Measurements from ENCODE around the gene CLSTN2.

The CLSTN2 gene

DNA sequence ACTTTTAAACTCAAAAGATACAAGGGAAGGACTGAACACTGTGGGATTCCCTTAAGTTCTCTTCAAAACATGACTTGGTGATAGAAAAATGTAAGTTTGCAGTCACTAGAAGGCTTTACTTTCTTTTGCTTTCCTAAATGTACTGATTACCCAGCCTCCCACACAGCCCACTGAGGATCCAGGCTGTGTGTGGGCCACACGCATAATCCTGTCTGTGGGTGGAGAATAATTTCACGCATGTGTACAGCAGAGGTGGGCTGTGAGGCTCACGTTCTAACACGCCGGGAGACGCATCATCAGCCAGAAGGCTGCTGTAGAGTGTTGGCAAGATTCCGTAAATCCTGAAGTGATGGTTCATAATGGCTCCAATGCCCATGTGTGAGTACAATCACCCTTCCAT, 165.5 kb downstream of the CLSTN2 start:
- Mint-ChIP-seq H3K4me3 (no peak overlapping the region), H3K27ac (no peak overlapping the region), H3K4me1 (ENCODE audit: low read depth) (no peaks in the 10 kb centered on the region), H3K36me3 (no peaks in the 10 kb centered on the region), H3K27me3 (peaks cover 6% of the 10 kb centered on the region), H3K9me3 (ENCODE audit: low read depth) (peaks cover 3% of the 10 kb centered on the region)

DNA sequence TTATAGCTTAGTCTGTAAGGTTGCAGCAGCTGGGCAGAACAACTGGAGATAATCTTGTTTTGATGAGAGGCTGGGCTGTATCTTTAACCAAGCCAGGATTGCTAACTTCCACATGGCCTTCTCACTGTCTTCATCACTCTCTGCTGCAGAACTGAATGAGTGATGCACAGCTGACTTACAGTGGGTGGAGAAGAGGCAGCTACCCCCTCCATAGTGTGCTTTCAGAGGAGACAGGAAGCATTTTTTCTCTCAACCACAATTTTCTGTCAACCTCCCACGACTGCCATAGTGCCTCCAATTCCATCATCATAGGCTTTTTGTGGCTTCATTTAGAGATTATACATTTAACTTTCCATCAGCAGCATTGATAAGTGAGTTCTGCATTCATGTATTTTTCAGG, 168.2 kb downstream of the CLSTN2 start:
- H3K27ac Mint-ChIP-seq: no peak overlapping the region
- no peaks in the 10 kb centered on the region for H3K36me3 Mint-ChIP-seq
- peaks cover 3% of the 10 kb centered on the region for H3K9me3 Mint-ChIP-seq (ENCODE audit: low read depth)
- no peak overlapping the region for H3K4me3 Mint-ChIP-seq
- peaks cover 4% of the 10 kb centered on the region for H3K27me3 Mint-ChIP-seq
- no peaks in the 10 kb centered on the region for H3K4me1 Mint-ChIP-seq (ENCODE audit: low read depth)

DNA sequence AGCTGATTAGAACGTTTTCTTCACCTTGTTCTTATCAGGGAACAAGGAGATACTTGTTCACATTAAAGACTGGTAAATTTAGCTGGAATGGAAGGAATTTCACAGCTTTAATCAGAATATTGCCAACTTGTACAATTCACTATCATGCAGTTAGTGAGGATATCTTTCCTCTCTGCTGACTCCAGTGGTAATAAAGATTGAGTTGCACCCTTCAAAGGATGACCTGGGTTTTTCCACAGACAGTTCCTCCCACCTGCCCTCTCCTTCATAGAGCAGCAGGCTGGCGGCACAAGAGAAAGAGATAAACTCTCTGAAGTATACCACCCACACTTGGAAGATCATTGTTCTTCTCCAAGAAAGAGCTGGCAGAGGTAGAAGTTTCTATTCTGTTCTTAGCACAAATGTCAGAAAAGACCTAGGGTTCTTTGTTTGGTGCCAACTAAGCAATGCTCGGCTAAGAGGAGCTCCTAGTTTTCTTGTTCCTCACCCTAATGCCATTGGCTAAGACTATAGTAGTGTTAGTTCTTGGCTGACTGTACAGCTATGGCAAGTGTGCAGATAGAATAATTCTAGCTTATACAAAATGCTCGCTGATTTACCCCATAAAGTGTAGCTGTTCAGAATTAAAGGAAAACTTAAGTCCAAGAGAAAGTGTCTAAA, 169.1 kb downstream of the CLSTN2 start:
- Mint-ChIP-seq H3K36me3 (no peaks in the 10 kb centered on the region), H3K9me3 (ENCODE audit: low read depth) (peaks cover 3% of the 10 kb centered on the region), H3K27me3 (peaks cover 7% of the 10 kb centered on the region), H3K4me3 (no peak overlapping the region), H3K27ac (no peak overlapping the region), H3K4me1 (ENCODE audit: low read depth) (no peaks in the 10 kb centered on the region)

DNA sequence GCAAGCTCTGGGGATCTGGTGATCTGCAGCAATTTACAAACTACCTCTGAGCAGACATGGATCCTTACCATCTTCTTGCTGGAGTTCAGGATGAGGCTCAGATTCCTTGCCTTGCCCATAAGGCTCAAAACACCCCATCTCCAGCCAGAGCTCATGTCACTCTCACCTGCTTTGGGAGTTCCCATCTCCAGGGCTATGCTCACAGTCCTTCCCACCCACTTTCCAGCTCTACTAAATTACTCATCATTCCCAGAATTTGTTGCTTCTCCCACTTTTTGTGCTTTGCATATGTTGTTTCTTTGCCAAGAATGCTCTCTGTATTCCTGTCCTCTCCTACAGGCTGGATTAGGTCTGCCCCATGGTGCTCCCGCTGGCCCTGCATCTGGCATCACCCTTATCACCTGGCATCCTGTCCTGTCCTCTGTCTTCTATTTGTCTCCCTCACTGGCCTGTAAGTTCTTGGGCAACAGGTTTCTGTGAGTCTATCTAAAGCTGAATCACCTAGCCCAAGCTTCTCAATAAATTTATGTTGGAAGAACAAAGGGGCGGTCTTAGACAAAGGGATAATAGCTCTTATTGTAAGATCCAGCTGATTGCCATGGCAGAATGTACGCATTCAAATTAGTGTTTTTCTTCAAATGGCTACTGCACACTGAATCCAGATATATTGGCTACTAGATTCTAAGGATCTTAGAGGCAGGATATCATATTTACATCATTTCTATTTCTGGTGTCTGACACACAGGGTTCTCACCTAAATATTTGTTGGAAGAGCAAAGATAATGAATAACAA, 179.2 kb downstream of the CLSTN2 start:
- H3K9me3 Mint-ChIP-seq (ENCODE audit: low read depth): no peaks in the 10 kb centered on the region
- no peak overlapping the region for H3K27ac Mint-ChIP-seq
- H3K4me1 Mint-ChIP-seq (ENCODE audit: low read depth): no peaks in the 10 kb centered on the region
- no peak overlapping the region for H3K4me3 Mint-ChIP-seq
- no peaks in the 10 kb centered on the region for H3K27me3 Mint-ChIP-seq
- no peaks in the 10 kb centered on the region for H3K36me3 Mint-ChIP-seq

DNA sequence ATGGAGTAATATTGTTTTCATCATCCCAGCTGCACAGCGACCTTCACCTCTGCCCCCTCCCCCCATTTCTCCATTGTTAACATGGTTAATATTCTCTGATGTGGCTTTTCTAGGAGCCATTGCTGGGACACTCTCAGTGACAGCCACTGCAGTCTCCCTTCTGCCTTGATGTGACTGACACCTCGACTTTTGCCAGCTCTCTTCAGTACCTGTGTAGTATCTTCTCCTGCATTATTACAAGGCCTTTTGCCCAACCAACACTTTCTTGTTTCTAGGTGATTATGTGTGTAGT, 179.8 kb downstream of the CLSTN2 start:
- no peak overlapping the region for H3K27ac Mint-ChIP-seq
- no peaks in the 10 kb centered on the region for H3K4me1 Mint-ChIP-seq (ENCODE audit: low read depth)
- H3K36me3 Mint-ChIP-seq: no peaks in the 10 kb centered on the region
- H3K9me3 Mint-ChIP-seq (ENCODE audit: low read depth): no peaks in the 10 kb centered on the region
- H3K27me3 Mint-ChIP-seq: no peaks in the 10 kb centered on the region
- no peak overlapping the region for H3K4me3 Mint-ChIP-seq

DNA sequence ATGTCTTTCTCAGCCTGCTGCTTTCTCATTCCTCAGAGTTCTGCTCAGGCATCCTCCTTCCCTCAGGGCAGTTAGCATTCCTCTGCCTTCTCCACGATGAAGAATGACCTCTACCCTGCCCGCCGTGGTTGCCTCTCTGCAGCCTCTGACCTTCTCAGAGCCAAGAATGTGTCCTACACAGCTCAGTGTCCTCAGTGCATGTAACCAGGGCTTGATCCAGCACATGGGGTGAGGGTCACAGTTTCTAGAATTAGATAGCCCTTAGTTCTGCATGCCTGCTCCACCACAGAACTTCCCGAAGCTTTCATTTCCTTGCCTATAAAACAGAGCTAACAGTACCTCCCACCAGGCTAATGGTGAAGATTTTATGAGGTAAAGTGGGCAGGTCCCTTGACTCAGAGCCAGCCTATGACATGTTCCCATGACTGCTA, 182.1 kb downstream of the CLSTN2 start:
- H3K27ac Mint-ChIP-seq: no peak overlapping the region
- no peak overlapping the region for H3K4me3 Mint-ChIP-seq
- H3K9me3 Mint-ChIP-seq (ENCODE audit: low read depth): no peaks in the 10 kb centered on the region
- H3K27me3 Mint-ChIP-seq: no peaks in the 10 kb centered on the region
- no peaks in the 10 kb centered on the region for H3K36me3 Mint-ChIP-seq
- H3K4me1 Mint-ChIP-seq (ENCODE audit: low read depth): no peaks in the 10 kb centered on the region

DNA sequence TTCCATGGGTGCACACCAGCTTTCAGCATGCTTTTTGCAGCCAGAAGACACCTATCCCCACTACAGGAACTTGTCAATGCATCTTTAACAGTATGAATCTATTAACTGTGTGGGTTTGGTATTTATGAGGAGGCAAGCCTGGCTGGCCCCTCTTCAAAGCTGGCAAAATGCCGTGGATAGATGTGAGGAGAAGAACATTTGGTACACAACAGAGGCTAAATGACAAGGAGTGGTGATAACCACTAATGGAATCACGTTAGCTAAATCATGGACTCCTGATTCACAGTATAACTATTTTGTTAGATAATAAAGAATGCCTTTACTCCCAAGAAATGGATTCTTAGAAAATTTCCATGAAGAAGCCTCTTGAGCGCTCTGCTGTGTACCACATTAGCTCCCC, 187.2 kb downstream of the CLSTN2 start:
- Mint-ChIP-seq H3K27ac (no peak overlapping the region), H3K4me1 (ENCODE audit: low read depth) (no peaks in the 10 kb centered on the region), H3K36me3 (no peaks in the 10 kb centered on the region), H3K27me3 (no peaks in the 10 kb centered on the region), H3K4me3 (no peak overlapping the region), H3K9me3 (ENCODE audit: low read depth) (no peaks in the 10 kb centered on the region)

DNA sequence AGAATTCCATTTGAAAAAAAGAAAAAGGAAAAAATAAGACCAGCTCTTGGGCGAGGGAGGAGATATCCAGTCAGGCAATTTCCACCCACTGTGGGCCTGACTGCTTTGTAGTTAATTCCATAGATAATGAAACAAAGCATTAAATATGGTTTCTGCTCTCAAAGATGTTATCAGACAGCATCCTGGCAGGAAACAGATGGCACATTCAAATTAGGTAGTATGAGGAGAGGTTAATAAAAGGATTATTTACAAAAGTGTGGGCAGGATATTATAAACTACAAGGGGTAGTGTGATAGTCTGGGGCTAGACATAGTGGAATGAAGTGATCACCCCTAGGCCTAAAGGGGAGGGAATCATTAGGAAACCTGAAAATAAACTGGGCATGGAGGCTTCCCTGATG, 193.2 kb downstream of the CLSTN2 start:
- Mint-ChIP-seq H3K4me3 (no peak overlapping the region), H3K27me3 (no peaks in the 10 kb centered on the region), H3K4me1 (ENCODE audit: low read depth) (no peaks in the 10 kb centered on the region), H3K36me3 (no peaks in the 10 kb centered on the region), H3K9me3 (ENCODE audit: low read depth) (no peaks in the 10 kb centered on the region), H3K27ac (no peak overlapping the region)

DNA sequence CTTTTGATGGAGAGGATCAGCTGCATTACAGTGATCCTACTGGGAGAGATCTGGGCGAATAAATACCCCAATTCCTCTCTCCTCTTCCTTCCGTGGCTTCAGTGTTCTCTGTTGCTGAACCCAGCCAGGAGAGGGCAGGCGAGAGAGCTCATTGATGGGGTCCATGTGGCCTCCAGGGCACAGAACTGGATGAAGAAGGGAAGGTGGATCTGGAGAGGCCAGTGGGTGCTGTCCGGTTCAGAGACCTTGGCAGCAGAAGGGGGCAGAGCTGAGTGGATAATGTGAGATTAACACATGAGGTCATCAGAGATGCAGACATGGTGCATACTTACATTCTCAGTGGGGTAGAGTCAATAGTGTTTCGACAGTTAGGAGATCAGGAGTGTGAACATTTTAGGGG, 193.6 kb downstream of the CLSTN2 start:
- Mint-ChIP-seq H3K36me3 (no peaks in the 10 kb centered on the region), H3K27me3 (no peaks in the 10 kb centered on the region), H3K27ac (no peak overlapping the region), H3K4me3 (no peak overlapping the region), H3K9me3 (ENCODE audit: low read depth) (no peaks in the 10 kb centered on the region), H3K4me1 (ENCODE audit: low read depth) (no peaks in the 10 kb centered on the region)

DNA sequence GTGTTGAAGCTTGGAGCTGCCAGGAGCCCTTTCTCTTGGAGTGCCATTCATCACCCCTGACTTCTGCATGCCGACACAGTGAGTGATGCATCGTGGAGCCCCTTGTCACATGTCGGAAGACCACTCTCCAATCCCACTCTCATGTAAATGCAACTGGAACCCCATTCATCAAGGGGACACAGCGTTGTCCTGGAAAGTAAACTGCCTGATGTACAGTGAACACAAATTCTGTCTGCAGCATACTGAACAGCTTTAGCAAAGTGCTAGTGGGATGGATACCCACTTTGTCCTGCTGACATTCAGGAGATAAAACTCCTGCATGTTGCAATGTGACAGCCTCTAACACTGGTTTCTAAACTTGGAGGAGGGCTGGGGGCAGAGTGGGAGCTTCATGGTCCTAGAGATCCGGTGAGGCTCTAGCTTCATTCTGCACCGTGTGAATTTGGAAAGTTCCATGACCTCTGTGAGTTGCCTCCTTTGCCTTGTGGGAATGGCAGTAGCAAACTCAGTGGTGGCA, 194.8 kb downstream of the CLSTN2 start:
- Mint-ChIP-seq H3K9me3 (ENCODE audit: low read depth) (no peaks in the 10 kb centered on the region), H3K4me3 (no peak overlapping the region), H3K4me1 (ENCODE audit: low read depth) (no peaks in the 10 kb centered on the region), H3K36me3 (no peaks in the 10 kb centered on the region), H3K27me3 (no peaks in the 10 kb centered on the region), H3K27ac (no peak overlapping the region)

DNA sequence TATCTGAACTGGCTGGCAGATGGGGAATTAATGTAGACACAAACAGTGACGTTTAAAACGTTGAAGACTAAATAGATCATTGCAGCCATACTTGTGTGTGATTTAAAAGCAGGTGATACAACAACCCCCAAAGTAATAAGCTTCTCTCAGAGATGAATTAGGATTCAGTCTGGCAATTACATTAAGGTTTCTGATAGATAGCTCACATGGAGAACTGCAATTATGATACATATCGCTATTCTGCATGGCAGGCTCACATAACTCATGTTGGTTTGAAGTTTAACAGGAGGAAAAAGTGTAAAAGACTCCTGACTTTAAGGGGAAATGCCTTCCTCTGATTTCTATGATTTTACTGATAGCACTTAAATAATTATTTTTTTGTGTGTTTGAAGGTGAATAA, 196.9 kb downstream of the CLSTN2 start:
- H3K9me3 Mint-ChIP-seq (ENCODE audit: low read depth): no peaks in the 10 kb centered on the region
- H3K27ac Mint-ChIP-seq: no peak overlapping the region
- peaks cover 2% of the 10 kb centered on the region for H3K27me3 Mint-ChIP-seq
- no peaks in the 10 kb centered on the region for H3K4me1 Mint-ChIP-seq (ENCODE audit: low read depth)
- no peaks in the 10 kb centered on the region for H3K36me3 Mint-ChIP-seq
- no peak overlapping the region for H3K4me3 Mint-ChIP-seq

DNA sequence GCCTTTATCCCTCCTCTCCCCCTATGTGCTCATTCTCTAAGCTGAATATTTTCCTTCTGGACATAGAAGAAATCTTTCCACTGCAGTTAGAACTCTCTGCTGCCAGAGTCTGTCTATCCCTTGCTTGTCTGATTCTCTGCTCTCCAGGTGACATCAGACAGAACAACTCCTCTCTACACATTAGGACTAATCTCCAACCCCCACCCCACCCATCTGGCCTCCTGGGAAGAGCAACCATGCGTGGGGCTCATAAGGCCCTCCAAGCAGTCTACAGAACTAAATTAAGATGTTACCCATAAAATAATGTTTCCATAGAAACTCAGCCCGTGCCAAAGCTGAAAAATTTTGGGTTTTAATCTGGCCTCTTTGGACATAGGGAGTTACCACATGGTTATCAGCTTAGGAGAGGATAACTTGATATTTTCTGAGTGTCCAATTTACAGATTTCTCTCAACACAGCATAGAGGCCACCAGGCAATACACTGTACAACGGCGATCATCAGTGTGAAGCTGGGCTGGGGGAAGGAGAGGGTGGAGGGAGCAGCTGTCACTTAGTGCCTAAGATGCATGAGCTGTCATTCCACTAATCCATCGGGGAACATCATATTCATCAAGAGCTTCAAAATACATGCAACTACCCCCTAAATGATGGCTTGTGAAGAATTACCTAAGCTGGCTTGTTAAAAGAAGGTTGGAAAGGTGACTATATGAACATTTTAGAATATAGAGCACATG, 199.4 kb downstream of the CLSTN2 start:
- Mint-ChIP-seq H3K27me3 (peaks cover 2% of the 10 kb centered on the region), H3K36me3 (no peaks in the 10 kb centered on the region), H3K4me1 (ENCODE audit: low read depth) (no peaks in the 10 kb centered on the region), H3K27ac (no peak overlapping the region), H3K9me3 (ENCODE audit: low read depth) (no peaks in the 10 kb centered on the region), H3K4me3 (no peak overlapping the region)

DNA sequence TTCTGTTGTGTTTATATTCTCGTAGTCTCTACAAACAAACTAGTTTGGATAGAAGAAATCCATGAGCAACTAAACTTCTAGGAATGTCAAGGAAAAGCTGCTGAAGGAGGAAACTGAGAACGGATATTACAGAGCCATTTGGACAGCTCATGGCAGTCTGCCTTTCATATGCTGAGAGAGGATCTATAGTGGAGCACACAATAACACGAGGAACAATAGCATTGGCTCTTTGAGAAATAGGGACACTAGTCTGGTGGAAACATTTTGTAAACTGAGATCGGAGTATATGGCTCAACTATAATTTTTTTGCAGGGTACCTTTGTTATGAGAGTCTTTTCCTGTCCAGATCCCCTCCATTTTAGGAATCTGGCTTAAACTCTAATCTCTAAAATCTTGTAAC, 200.5 kb downstream of the CLSTN2 start:
- Mint-ChIP-seq H3K4me1 (ENCODE audit: low read depth) (no peaks in the 10 kb centered on the region), H3K4me3 (no peak overlapping the region), H3K27me3 (peaks cover 2% of the 10 kb centered on the region), H3K36me3 (no peaks in the 10 kb centered on the region), H3K27ac (no peak overlapping the region), H3K9me3 (ENCODE audit: low read depth) (no peaks in the 10 kb centered on the region)

DNA sequence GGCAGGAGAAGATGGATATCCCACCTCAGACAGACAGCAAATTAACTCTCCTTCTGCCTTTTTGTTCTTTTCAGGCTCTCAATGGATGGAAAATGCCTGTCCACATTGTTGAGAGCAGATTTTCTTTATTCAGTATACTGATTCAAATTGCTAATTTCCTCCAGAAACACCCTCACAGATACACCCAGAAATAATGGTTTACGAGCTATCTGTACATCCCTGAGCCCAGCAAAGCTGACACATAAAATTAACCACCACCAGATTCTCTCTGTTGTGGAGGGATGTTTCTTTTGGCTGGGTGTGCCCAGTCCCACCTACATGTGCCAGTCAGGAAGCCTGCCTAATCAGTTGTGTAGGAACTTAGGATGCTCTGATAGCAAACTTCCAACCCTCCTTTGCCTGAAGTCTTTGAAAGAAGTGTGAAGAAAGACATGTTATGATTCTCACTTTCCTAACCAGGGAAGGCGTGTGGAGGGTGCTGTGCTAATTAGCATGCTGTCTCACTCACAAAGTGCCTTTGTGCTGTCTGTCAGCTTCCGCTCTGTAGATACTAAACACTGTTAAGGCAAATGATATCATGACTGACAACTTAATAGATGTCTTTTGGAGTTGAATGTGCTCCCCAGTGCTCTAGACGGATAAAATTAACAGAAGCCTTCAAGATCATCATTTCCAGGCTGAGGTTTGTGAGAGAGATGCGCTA, 208.5 kb downstream of the CLSTN2 start:
- Mint-ChIP-seq H3K36me3 (no peaks in the 10 kb centered on the region), H3K27me3 (no peaks in the 10 kb centered on the region), H3K27ac (no peak overlapping the region)

DNA sequence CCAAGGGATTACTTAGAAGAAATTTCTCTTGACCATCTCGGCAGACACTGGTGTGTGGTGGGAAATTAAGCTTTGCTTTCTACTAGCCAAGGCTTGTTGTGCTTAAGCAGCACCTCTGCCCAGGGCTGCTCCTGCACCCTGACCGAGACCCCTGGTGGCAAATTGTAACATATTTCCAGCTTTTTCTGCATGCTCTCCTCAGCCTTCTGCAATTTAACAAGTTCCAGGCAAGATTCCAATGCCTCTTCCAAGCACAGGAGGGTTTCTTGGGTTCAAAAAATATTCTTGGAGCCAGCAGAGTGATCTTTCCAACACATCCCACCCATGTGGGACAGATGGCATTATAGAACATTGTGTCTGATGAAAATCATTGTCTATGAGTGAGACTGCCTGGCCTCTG, 210.5 kb downstream of the CLSTN2 start:
- no peaks in the 10 kb centered on the region for H3K9me3 Mint-ChIP-seq (ENCODE audit: low read depth)
- no peaks in the 10 kb centered on the region for H3K4me1 Mint-ChIP-seq (ENCODE audit: low read depth)
- no peak overlapping the region for H3K4me3 Mint-ChIP-seq
- H3K36me3 Mint-ChIP-seq: no peaks in the 10 kb centered on the region
- H3K27ac Mint-ChIP-seq: no peak overlapping the region
- H3K27me3 Mint-ChIP-seq: no peaks in the 10 kb centered on the region

More for the DNA sequence above, 208.5 kb downstream of the CLSTN2 start:
- no peak overlapping the region for H3K4me3 Mint-ChIP-seq
- H3K9me3 Mint-ChIP-seq (ENCODE audit: low read depth): no peaks in the 10 kb centered on the region
- H3K4me1 Mint-ChIP-seq (ENCODE audit: low read depth): no peaks in the 10 kb centered on the region
